SK-N-SH (cell line): Measurements from ENCODE around the gene TSPAN15. TPM values are rescaled to one million over a fixed set of nuclear protein-coding genes. Genes with fewer than 3 reads are reported as not detected.

Source experiments
- CTCF ChIA-PET: fragments of 300-600, 350-600 bp; formaldehyde crosslinking; extraction: SDS; loops from one replicate; lab custom pipeline; 2021; lab: Yijun Ruan, JAX
- POLR2A ChIA-PET: fragments of 350-600 bp; sonication (Branson Sonifier 250); formaldehyde crosslinking; extraction: SDS; loops from one replicate; lab custom pipeline; 2020; ENCODE audit warnings: antibody characterized with exemption, inconsistent platforms; lab: Yijun Ruan, JAX
- DNase-seq: peaks from one replicate; pipeline ENCODE4 v3.0.0; 2012
- H2AFZ ChIP-seq: fragments of 200-600 bp; sonication (generic); 2 replicates; pipeline ENCODE4 v1.8.1; 2016; ENCODE audit warnings: antibody characterized with exemption, mild to moderate bottlenecking, low read depth
- H3F3A ChIP-seq: fragments of 200-600 bp; sonication (generic); replicated peaks from 2 replicates; pipeline ENCODE3; 2016; ENCODE audit warnings: antibody characterized with exemption, mild to moderate bottlenecking; ENCODE audit not compliant: insufficient read depth
- H3K27ac ChIP-seq, 2 experiments: fragments of 200-500 bp in 1 of 2; fragments of 200-600 bp in 1 of 2; sonication (Bioruptor generic) in 1 of 2; sonication (generic), shearing (Covaris generic) in 1 of 2; 2 replicates each; pipeline versions ENCODE4 v1.5.1 to v1.6.1; 2014 to 2016; ENCODE audit warnings: low read depth in 2 of 2, inconsistent platforms in 1 of 2, low read length in 1 of 2, mild to moderate bottlenecking in 1 of 2, mixed read lengths in 1 of 2
- H3K27me3 ChIP-seq: fragments of 200-600 bp; sonication (generic), shearing (Covaris generic); 2 replicates; pipeline ENCODE4 v1.6.1; 2016; ENCODE audit warnings: mixed run types; ENCODE audit not compliant: insufficient read depth
- H3K36me3 ChIP-seq, 2 experiments: fragments of 200-500 bp in 1 of 2; fragments of 200-600 bp in 1 of 2; sonication (Bioruptor generic) in 1 of 2; sonication (generic) in 1 of 2; replicated peaks in 1 of 2; 2 replicates each; pipeline versions ENCODE3 to v1.5.1; 2014 to 2016; ENCODE audit warnings: low read length in 1 of 2, mild to moderate bottlenecking in 1 of 2; ENCODE audit not compliant: insufficient read depth in 2 of 2, control insufficient read depth in 1 of 2
- H3K4me1 ChIP-seq, 2 experiments: fragments of 200-500 bp in 1 of 2; fragments of 200-600 bp in 1 of 2; sonication (Bioruptor generic) in 1 of 2; sonication (generic), shearing (Covaris generic) in 1 of 2; 2 replicates each; pipeline versions ENCODE4 v1.5.1 to v1.6.1; 2014 to 2016; ENCODE audit warnings: low read depth in 1 of 2, low read length in 1 of 2, mixed run types in 1 of 2; ENCODE audit not compliant: insufficient read depth in 2 of 2, control insufficient read depth in 1 of 2
- H3K4me2 ChIP-seq: fragments of 200-600 bp; sonication (generic), shearing (Covaris generic); 2 replicates; pipeline ENCODE4 v1.6.1; 2017; ENCODE audit warnings: mixed run types
- H3K4me3 ChIP-seq, 2 experiments: fragments of 200-500 bp in 1 of 2; fragments of 200-600 bp in 1 of 2; sonication (Bioruptor generic) in 1 of 2; sonication (generic), shearing (Covaris generic) in 1 of 2; 2 replicates each; pipeline versions ENCODE4 v1.5.1 to v1.8.1; 2014 to 2016; ENCODE audit warnings: low read depth in 2 of 2, inconsistent platforms in 1 of 2, low read length in 1 of 2, mild to moderate bottlenecking in 1 of 2, mixed read lengths in 1 of 2, moderate library complexity in 1 of 2
- H3K79me2 ChIP-seq: fragments of 200-600 bp; sonication (generic); 2 replicates; pipeline ENCODE4 v1.8.1; 2017; ENCODE audit warnings: mild to moderate bottlenecking; ENCODE audit not compliant: insufficient read depth
- H3K9ac ChIP-seq: fragments of 200-600 bp; sonication (generic); 2 replicates; pipeline ENCODE4 v1.6.1; 2017; ENCODE audit warnings: mixed run types
- H3K9me2 ChIP-seq: fragments of 200-600 bp; sonication (generic); 2 replicates; pipeline ENCODE4 v1.6.1; 2017; ENCODE audit warnings: mixed run types
- H3K9me3 ChIP-seq: fragments of 200-600 bp; sonication (generic); 2 replicates; pipeline ENCODE4 v1.6.1; 2017; ENCODE audit warnings: mixed run types, mild to moderate bottlenecking, moderate library complexity
- H4K20me1 ChIP-seq: fragments of 200-600 bp; sonication (generic); 2 replicates; pipeline ENCODE4 v1.6.1; 2017; ENCODE audit warnings: mild to moderate bottlenecking, mixed run types; ENCODE audit not compliant: insufficient read depth
- CHD2 ChIP-seq: fragments of 150-350 bp; IDR thresholded peaks from 2 replicates; pipeline ENCODE4 v1.6.1; 2018; ENCODE audit warnings: low read length; ENCODE audit not compliant: partially characterized antibody
- CTCF ChIP-seq: fragments of 200-600 bp; sonication (generic); IDR thresholded peaks from 2 replicates; pipeline ENCODE4 v1.6.1; 2017; ENCODE audit warnings: antibody characterized with exemption, mild to moderate bottlenecking, moderate library complexity
- EP300 ChIP-seq, 2 experiments: IDR thresholded peaks; 2 replicates each; pipeline versions ENCODE4 v1.4.0 to v1.6.1; 2012; ENCODE audit warnings: borderline replicate concordance in 1 of 2, low read depth in 1 of 2, low read length in 1 of 2
- FOXJ3 ChIP-seq: sonication (generic); formaldehyde crosslinking; IDR thresholded peaks from 2 replicates; pipeline ENCODE4 v1.5.1; 2020; ENCODE audit warnings: mild to moderate bottlenecking, missing genetic modification reagents
- GABPA ChIP-seq: IDR thresholded peaks from 2 replicates; pipeline ENCODE4 v1.4.0; 2012; ENCODE audit warnings: low read depth, mild to moderate bottlenecking
- MXI1 ChIP-seq: IDR thresholded peaks from 2 replicates; pipeline ENCODE4 v1.6.1; 2012; ENCODE audit warnings: mild to moderate bottlenecking, low read depth, low read length, improper control_type of control experiment
- NRF1 ChIP-seq: IDR thresholded peaks from 2 replicates; pipeline ENCODE4 v1.6.1; 2012; ENCODE audit warnings: low read depth, mild to moderate bottlenecking, low read length
- PBX3 ChIP-seq: IDR thresholded peaks from 2 replicates; pipeline ENCODE4; 2012
- RAD21 ChIP-seq: IDR thresholded peaks from 2 replicates; pipeline ENCODE4 v1.6.1; 2012; ENCODE audit warnings: mild to moderate bottlenecking, low read length
- SMC3 ChIP-seq: IDR thresholded peaks from 2 replicates; pipeline ENCODE4 v1.6.1; 2012; ENCODE audit warnings: low read depth, low read length, improper control_type of control experiment
- TAF1 ChIP-seq: IDR thresholded peaks from 2 replicates; pipeline ENCODE4 v1.6.1; 2012; ENCODE audit warnings: low read depth, mild to moderate bottlenecking, low read length, moderate library complexity, borderline replicate concordance
- TCF12 ChIP-seq: IDR thresholded peaks from 2 replicates; pipeline ENCODE4 v1.4.0; 2012
- WGBS: methylation state at CpG from one replicate; pipeline ENCODE4 v1.1.6; 2017; ENCODE audit warnings: low lambda C conversion rate; 5-methylcytosine and 5-hydroxymethylcytosine counted together
- polyA plus RNA-seq, 3 experiments: library from polyadenylated mRNA; depleted of rRNA; stranded (reverse); fragments of >200 nt; gene quantifications; 2 replicates each; pipeline ENCODE4 v1.2.3, GENCODE V29; 2012
- TF ChIP-seq, protein P1 (sequence below): IDR thresholded peaks from 2 replicates; pipeline ENCODE4 v1.4.0; 2012; ENCODE audit warnings: low read depth
- TF ChIP-seq, protein P2 (sequence below): fragments of 150-350 bp; IDR thresholded peaks from 2 replicates; pipeline ENCODE4 v1.6.1; 2016; ENCODE audit warnings: mild to moderate bottlenecking, low read depth, low read length

The TSPAN15 gene
- polyA plus RNA-seq (2012; rRNA removed): 8.5 and 13.8 TPM in 2 replicates
- 8.0 and 9.7 TPM in 2 replicates for polyA plus RNA-seq (2012; cell fraction: cytosol; rRNA removed)
- polyA plus RNA-seq (2012; cell fraction: nucleus; rRNA removed): 7.3 and 8.3 TPM in 2 replicates

- WGBS: 3% methylated on average over 24 of the region's 45 CpGs
- no peak within 1 kb of the TSS; a peak in 1 of 4 replicates for H3K27ac ChIP-seq
- H3K4me1 ChIP-seq: peaks cover 13 to 20% of the 10 kb centered on the region in 2 experiments; a peak in 2 of 4 replicates
- peak within 1 kb of the TSS; percentile 87; the same call in 1 of the 2 replicates for H2AFZ ChIP-seq
- peak within 1 kb of the TSS; percentile 67 to 74 for H3K4me3 ChIP-seq
- H3K36me3 ChIP-seq: no peaks in the 10 kb centered on the region
- peak; percentile 96 for DNase-seq
- H3K79me2 ChIP-seq: no peaks in the 10 kb centered on the region
- no peaks in the 10 kb centered on the region for H4K20me1 ChIP-seq
- H3K9ac ChIP-seq: peak within 1 kb of the TSS; percentile 27; the same call in 1 of the 2 replicates
- H3K9me2 ChIP-seq: no peaks in the 10 kb centered on the region
- TF ChIP-seq TCF12 (no peak), FOXJ3 (no peak), TAF1 (no peak), PBX3 (peak; percentile 99), RAD21 (no peak), MXI1 (peak; percentile 26; the same call in 1 of the 2 replicates), GABPA (no peak), EP300 (IDR thresholded peaks at IDR 0.05; ENCODE audit: borderline replicate concordance in 1 of 2, low read depth in 1 of 2, low read length in 1 of 2) (no peak), SMC3 (no peak), CTCF (no peak), CHD2 (peak; percentile 55), NRF1 (no peak)
- TF ChIP-seq, protein P1, sequence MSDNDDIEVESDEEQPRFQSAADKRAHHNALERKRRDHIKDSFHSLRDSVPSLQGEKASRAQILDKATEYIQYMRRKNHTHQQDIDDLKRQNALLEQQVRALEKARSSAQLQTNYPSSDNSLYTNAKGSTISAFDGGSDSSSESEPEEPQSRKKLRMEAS: no peak
- TF ChIP-seq, protein P2, sequence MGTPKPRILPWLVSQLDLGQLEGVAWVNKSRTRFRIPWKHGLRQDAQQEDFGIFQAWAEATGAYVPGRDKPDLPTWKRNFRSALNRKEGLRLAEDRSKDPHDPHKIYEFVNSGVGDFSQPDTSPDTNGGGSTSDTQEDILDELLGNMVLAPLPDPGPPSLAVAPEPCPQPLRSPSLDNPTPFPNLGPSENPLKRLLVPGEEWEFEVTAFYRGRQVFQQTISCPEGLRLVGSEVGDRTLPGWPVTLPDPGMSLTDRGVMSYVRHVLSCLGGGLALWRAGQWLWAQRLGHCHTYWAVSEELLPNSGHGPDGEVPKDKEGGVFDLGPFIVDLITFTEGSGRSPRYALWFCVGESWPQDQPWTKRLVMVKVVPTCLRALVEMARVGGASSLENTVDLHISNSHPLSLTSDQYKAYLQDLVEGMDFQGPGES: peak; percentile 53
- H3K9me3 ChIP-seq: no peaks in the 10 kb centered on the region
- no peaks in the 10 kb centered on the region for H3K27me3 ChIP-seq
- CTCF ChIA-PET: interaction anchor here (0.9 to 7.6 kb wide), 16 partner anchors 12 to 278 kb away, joined by 3 to 38 read pairs (median 4); no protein-coding TSS in a partner anchor
- H3F3A ChIP-seq: peaks cover 14% of the 10 kb centered on the region
- POLR2A ChIA-PET: interaction anchor here (0.6 kb wide), 1 partner anchor 208 kb away, joined by 3 read pairs; no protein-coding TSS in a partner anchor
- peak within 1 kb of the TSS; percentile 93 for H3K4me2 ChIP-seq
Measured at GRCh38 chr10:69451209-69451783, at the start of gene TSPAN15. TSPAN15 (plus strand) TSS chr10:69451465; CDS start chr10:69451595, 130 bp downstream.
